Measurements from ENCODE around the gene USP2. TPM values are rescaled to one million over a fixed set of nuclear protein-coding genes. Genes with fewer than 3 reads are reported as not detected.
A peak's percentile ranks its signal among the peaks of the same experiment; 100 is the strongest.

Gene USP2
- total RNA-seq, 1 donor from 2014 or later: 0.26 TPM

GRCh38 chr11:119423509-119424254, 42.2 kb upstream of the USP2 start:
- H3K4me3 ChIP-seq (ENCODE audit: low read depth, low read length): no peak overlapping the region
- H3K36me3 ChIP-seq (ENCODE audit: control insufficient read depth, insufficient read depth, low read length): no peaks in the 10 kb centered on the region
- FAIRE-seq (peak; percentile 60), DNase-seq (ENCODE audit: low read depth) (no peak)
- peaks cover 26% of the 10 kb centered on the region for H3K27me3 ChIP-seq (ENCODE audit: control insufficient read depth, insufficient read depth, low read length)
- TF ChIP-seq, protein P1, sequence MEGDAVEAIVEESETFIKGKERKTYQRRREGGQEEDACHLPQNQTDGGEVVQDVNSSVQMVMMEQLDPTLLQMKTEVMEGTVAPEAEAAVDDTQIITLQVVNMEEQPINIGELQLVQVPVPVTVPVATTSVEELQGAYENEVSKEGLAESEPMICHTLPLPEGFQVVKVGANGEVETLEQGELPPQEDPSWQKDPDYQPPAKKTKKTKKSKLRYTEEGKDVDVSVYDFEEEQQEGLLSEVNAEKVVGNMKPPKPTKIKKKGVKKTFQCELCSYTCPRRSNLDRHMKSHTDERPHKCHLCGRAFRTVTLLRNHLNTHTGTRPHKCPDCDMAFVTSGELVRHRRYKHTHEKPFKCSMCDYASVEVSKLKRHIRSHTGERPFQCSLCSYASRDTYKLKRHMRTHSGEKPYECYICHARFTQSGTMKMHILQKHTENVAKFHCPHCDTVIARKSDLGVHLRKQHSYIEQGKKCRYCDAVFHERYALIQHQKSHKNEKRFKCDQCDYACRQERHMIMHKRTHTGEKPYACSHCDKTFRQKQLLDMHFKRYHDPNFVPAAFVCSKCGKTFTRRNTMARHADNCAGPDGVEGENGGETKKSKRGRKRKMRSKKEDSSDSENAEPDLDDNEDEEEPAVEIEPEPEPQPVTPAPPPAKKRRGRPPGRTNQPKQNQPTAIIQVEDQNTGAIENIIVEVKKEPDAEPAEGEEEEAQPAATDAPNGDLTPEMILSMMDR (IDR thresholded peaks at IDR 0.05; ENCODE audit: insufficient read depth, low read length, severe bottlenecking): no peak

DNA sequence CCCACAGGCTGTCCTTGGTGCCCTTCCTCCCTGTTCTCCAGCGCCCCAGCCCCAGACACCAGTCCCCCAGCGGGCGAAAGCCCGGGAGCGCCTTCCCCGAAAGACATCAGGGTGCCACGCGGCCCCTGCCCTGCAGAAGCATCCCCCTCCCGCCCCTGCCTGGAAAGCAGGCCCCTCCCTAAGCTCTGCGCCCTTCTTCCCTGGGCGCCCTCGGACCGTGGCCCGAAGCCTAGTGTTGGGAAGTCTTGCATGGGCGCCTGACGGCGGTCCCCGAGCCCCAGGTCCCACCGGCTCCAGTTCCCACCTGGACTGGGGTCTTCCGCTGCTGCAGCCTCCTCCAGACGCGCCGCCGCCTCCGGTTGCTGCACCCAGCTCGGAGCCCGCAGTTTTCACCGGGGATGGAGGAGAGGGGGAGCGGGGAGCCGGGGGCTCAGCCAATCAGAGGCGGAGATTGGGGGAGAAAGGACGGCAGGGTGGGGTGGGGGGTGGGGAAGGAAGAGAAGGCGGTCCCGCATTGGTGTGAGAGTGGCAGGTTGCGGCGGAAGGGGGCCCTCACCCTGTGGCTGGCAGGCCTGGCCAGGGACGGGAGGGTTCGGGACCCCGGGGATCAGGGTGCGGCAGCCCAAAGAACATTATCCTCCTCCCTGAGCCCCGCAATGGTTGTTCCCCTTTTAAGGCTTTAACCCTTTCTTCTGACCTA, 41.5 kb upstream of the USP2 start, which contains the start of gene THY1:
Gene THY1, minus strand, starts transcription at position 364 of the 700 bp plus-strand sequence. CDS start 2,267 bp downstream, outside the sequence.
- no peak for FAIRE-seq
- Histone ChIP-seq H3K27me3 (ENCODE audit: control insufficient read depth, insufficient read depth, low read length) (peaks cover 26% of the 10 kb centered on the region), H3K36me3 (ENCODE audit: control insufficient read depth, insufficient read depth, low read length) (no peaks in the 10 kb centered on the region), H3K4me3 (ENCODE audit: low read depth, low read length) (no peak within 1 kb of the TSS)
- no peak for DNase-seq (ENCODE audit: low read depth)
- TF ChIP-seq, protein P1 (IDR thresholded peaks at IDR 0.05; ENCODE audit: insufficient read depth, low read length, severe bottlenecking): no peak

GRCh38 chr11:119421941-119422808, 40.7 kb upstream of the USP2 start:
- FAIRE-seq (no peak), DNase-seq (ENCODE audit: low read depth) (no peak)
- peaks cover 26% of the 10 kb centered on the region for H3K27me3 ChIP-seq (ENCODE audit: control insufficient read depth, insufficient read depth, low read length)
- no peaks in the 10 kb centered on the region for H3K36me3 ChIP-seq (ENCODE audit: control insufficient read depth, insufficient read depth, low read length)
- no peak overlapping the region for H3K4me3 ChIP-seq (ENCODE audit: low read depth, low read length)
- TF ChIP-seq, protein P1 (IDR thresholded peaks at IDR 0.05; ENCODE audit: insufficient read depth, low read length, severe bottlenecking): no peak

- no peaks in the 10 kb centered on the region for H3K36me3 ChIP-seq (ENCODE audit: control insufficient read depth, insufficient read depth, low read length)
- FAIRE-seq: peak; percentile 13
- TF ChIP-seq, protein P1 (IDR thresholded peaks at IDR 0.05; ENCODE audit: insufficient read depth, low read length, severe bottlenecking): no peak
- no peak overlapping the region for H3K4me3 ChIP-seq (ENCODE audit: low read depth, low read length)
- H3K27me3 ChIP-seq (ENCODE audit: control insufficient read depth, insufficient read depth, low read length): peaks cover 26% of the 10 kb centered on the region
- no peak for DNase-seq (ENCODE audit: low read depth)
Measured at GRCh38 chr11:119421351-119421750, 39.9 kb upstream of the USP2 start.

- TF ChIP-seq, protein P1 (IDR thresholded peaks at IDR 0.05; ENCODE audit: insufficient read depth, low read length, severe bottlenecking): no peak
- Histone ChIP-seq H3K27me3 (ENCODE audit: control insufficient read depth, insufficient read depth, low read length) (peaks cover 26% of the 10 kb centered on the region), H3K36me3 (ENCODE audit: control insufficient read depth, insufficient read depth, low read length) (no peaks in the 10 kb centered on the region), H3K4me3 (ENCODE audit: low read depth, low read length) (no peak overlapping the region)
- DNase-seq (ENCODE audit: low read depth): no peak
- FAIRE-seq: no peak
Measured at GRCh38 chr11:119420631-119421030, 39.1 kb upstream of the USP2 start.

All from bronchial epithelial cell (primary cell).